Smooth muscle cell (in vitro differentiated cells): ENCODE data around the gene NCAM2. TPM values are rescaled to one million over a fixed set of nuclear protein-coding genes. Genes with fewer than 3 reads are reported as not detected.

Source experiments
- DNase-seq: peaks from one replicate; lab custom pipeline; 2025; ENCODE audit not compliant: unreplicated experiment; lab: John Stamatoyannopoulos, UW
- H2AFZ ChIP-seq: fragments of 200-600 bp; sonication (generic); 2 replicates; pipeline ENCODE4 v1.6.0; 2016; ENCODE audit warnings: antibody characterized with exemption, low read depth, mild to moderate bottlenecking
- H3F3A ChIP-seq: fragments of 200-600 bp; sonication (generic); 2 replicates; pipeline ENCODE4 v1.6.0; 2017; ENCODE audit warnings: antibody characterized with exemption, low read depth
- H3K27ac ChIP-seq: fragments of 200-600 bp; sonication (generic); 2 replicates; pipeline ENCODE4 v1.5.1; 2016; ENCODE audit warnings: low read depth, mild to moderate bottlenecking
- H3K27me3 ChIP-seq: fragments of 200-600 bp; sonication (generic); 2 replicates; pipeline ENCODE4 v1.6.1; 2016; ENCODE audit warnings: low read depth, mild to moderate bottlenecking
- H3K36me3 ChIP-seq: fragments of 200-600 bp; sonication (generic); 2 replicates; pipeline ENCODE4 v1.5.1; 2016; ENCODE audit warnings: low read depth
- H3K4me1 ChIP-seq: fragments of 200-600 bp; sonication (generic); 2 replicates; pipeline ENCODE4 v1.5.1; 2016; ENCODE audit warnings: low read depth
- H3K4me2 ChIP-seq: fragments of 200-600 bp; sonication (generic); 2 replicates; pipeline ENCODE4 v1.6.0; 2016; ENCODE audit warnings: mild to moderate bottlenecking
- H3K4me3 ChIP-seq: fragments of 200-600 bp; sonication (generic); 2 replicates; pipeline ENCODE4 v1.5.1; 2016; ENCODE audit warnings: mild to moderate bottlenecking
- H3K79me2 ChIP-seq: fragments of 200-600 bp; sonication (generic); 2 replicates; pipeline ENCODE4 v1.6.0; 2016; ENCODE audit warnings: low read depth, mild to moderate bottlenecking
- H3K9ac ChIP-seq: fragments of 200-600 bp; sonication (generic); 2 replicates; pipeline ENCODE4 v1.6.0; 2016; ENCODE audit warnings: low read depth
- H3K9me3 ChIP-seq: fragments of 200-600 bp; sonication (generic); replicated peaks from 2 replicates; pipeline ENCODE4 v1.5.1; 2016; ENCODE audit warnings: low read depth
- H4K20me1 ChIP-seq: fragments of 200-600 bp; sonication (generic); 2 replicates; pipeline ENCODE4 v1.6.0; 2016; ENCODE audit warnings: low read depth
- WGBS: methylation state at CpG from one replicate; pipeline ENCODE4 v1.1.7; 2016; ENCODE audit warnings: low lambda C conversion rate; 5-methylcytosine and 5-hydroxymethylcytosine counted together
- polyA plus RNA-seq: library from polyadenylated mRNA; unstranded; fragments of >200 nt; fragmentation: Nextera tagmentation; extraction: Ambion mirVana; gene quantifications from 2 replicates; pipeline ENCODE4 v1.2.1, GENCODE V29; 2016
- total RNA-seq: library from RNA; depleted of rRNA; stranded (reverse); fragments of >200 nt; gene quantifications from 2 replicates; pipeline ENCODE4 v1.2.3, GENCODE V29; 2014
- TF ChIP-seq, protein P1 (sequence below): fragments of 200-600 bp; sonication (generic); IDR thresholded peaks from 2 replicates; pipeline ENCODE4 v1.5.1; 2017; ENCODE audit warnings: borderline replicate concordance, mild to moderate bottlenecking, antibody characterized with exemption; ENCODE audit not compliant: insufficient read depth, poor library complexity, severe bottlenecking

The NCAM2 gene
- total and polyA plus RNA-seq, 2 experiments from 2014 or later, result 0.49 to 0.77 TPM

- Histone ChIP-seq H3K9ac (no peak overlapping the region), H3K4me2 (peak overlapping the region; percentile 41), H3K27me3 (no peaks in the 10 kb centered on the region), H3K36me3 (no peaks in the 10 kb centered on the region), H4K20me1 (no peaks in the 10 kb centered on the region), H2AFZ (no peak overlapping the region), H3K27ac (no peak overlapping the region), H3K4me3 (no peak overlapping the region), H3K4me1 (peaks cover 6% of the 10 kb centered on the region), H3K9me3 (no peaks in the 10 kb centered on the region), H3K79me2 (no peaks in the 10 kb centered on the region), H3F3A (no peaks in the 10 kb centered on the region)
- WGBS, result 0% methylated on average over 1 of the region's 1 CpG
- no peak for DNase-seq
- TF ChIP-seq, protein P1, sequence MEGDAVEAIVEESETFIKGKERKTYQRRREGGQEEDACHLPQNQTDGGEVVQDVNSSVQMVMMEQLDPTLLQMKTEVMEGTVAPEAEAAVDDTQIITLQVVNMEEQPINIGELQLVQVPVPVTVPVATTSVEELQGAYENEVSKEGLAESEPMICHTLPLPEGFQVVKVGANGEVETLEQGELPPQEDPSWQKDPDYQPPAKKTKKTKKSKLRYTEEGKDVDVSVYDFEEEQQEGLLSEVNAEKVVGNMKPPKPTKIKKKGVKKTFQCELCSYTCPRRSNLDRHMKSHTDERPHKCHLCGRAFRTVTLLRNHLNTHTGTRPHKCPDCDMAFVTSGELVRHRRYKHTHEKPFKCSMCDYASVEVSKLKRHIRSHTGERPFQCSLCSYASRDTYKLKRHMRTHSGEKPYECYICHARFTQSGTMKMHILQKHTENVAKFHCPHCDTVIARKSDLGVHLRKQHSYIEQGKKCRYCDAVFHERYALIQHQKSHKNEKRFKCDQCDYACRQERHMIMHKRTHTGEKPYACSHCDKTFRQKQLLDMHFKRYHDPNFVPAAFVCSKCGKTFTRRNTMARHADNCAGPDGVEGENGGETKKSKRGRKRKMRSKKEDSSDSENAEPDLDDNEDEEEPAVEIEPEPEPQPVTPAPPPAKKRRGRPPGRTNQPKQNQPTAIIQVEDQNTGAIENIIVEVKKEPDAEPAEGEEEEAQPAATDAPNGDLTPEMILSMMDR, result no peak
Observed at GRCh38 chr21:21231913-21232312, 233.7 kb downstream of the NCAM2 start.

- TF ChIP-seq, protein P1, result peak; percentile 55
- Histone ChIP-seq H3K4me2 (peak overlapping the region; percentile 41), H3K4me3 (no peak overlapping the region), H3K79me2 (no peaks in the 10 kb centered on the region), H2AFZ (no peak overlapping the region), H3K27me3 (no peaks in the 10 kb centered on the region), H3K9ac (no peak overlapping the region), H3K9me3 (no peaks in the 10 kb centered on the region), H3K27ac (no peak overlapping the region), H3K36me3 (no peaks in the 10 kb centered on the region), H3K4me1 (peaks cover 6% of the 10 kb centered on the region), H4K20me1 (no peaks in the 10 kb centered on the region), H3F3A (no peaks in the 10 kb centered on the region)
- WGBS, result 0% methylated on average over 1 of the region's 1 CpG
- DNase-seq, result no peak
Observed at GRCh38 chr21:21232320-21232719, 234.1 kb downstream of the NCAM2 start.

DNA sequence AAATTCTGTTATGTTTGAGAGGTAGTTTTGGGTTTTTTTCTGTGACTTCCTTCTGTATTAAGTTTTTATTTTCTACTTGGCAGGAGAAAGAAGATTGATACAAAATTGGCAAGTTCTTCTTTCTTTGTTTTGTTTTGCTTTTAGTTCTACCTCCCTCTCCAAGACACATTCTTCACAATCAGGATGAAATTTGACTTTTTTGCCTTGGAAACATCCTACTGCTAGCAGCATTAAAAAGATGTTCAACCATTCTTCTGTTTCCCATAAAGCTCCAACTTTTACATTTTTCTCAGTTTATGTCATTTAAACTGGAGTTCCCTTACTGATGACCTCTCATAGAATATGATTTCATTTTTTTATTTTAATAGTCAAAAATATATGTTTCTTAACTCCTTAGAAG, 234.8 kb downstream of the NCAM2 start:
- Histone ChIP-seq H2AFZ (no peak overlapping the region), H3K79me2 (no peaks in the 10 kb centered on the region), H3F3A (no peaks in the 10 kb centered on the region), H3K27ac (no peak overlapping the region), H3K27me3 (no peaks in the 10 kb centered on the region), H3K9ac (no peak overlapping the region), H3K36me3 (no peaks in the 10 kb centered on the region), H3K4me1 (peaks cover 6% of the 10 kb centered on the region), H3K9me3 (no peaks in the 10 kb centered on the region), H4K20me1 (no peaks in the 10 kb centered on the region), H3K4me2 (no peak overlapping the region), H3K4me3 (no peak overlapping the region)
- TF ChIP-seq, protein P1, result no peak
- no peak for DNase-seq

- Histone ChIP-seq H3K9me3 (no peaks in the 10 kb centered on the region), H3K4me1 (peaks cover 5% of the 10 kb centered on the region), H3F3A (no peaks in the 10 kb centered on the region), H4K20me1 (no peaks in the 10 kb centered on the region), H3K36me3 (no peaks in the 10 kb centered on the region), H2AFZ (no peak overlapping the region), H3K27ac (no peak overlapping the region), H3K27me3 (no peaks in the 10 kb centered on the region), H3K4me2 (no peak overlapping the region), H3K79me2 (no peaks in the 10 kb centered on the region), H3K9ac (no peak overlapping the region), H3K4me3 (no peak overlapping the region)
- TF ChIP-seq, protein P1, result no peak
- DNase-seq, result no peak
- WGBS, result 71% methylated on average over 3 of the region's 3 CpGs
Observed at GRCh38 chr21:21236996-21237395, 238.8 kb downstream of the NCAM2 start.
